Fibroblast of lung (primary cell): Measurements from ENCODE around the gene TMEM151B. TPM values are rescaled to one million over a fixed set of nuclear protein-coding genes. Genes with fewer than 3 reads are reported as not detected.

Experiments
- DNase-seq, 2 donors: peaks; one replicate each; pipeline versions ENCODE4 v3.0.0 to v3.0.0-alpha.2; 2010; ENCODE audit warnings: low read depth in 2 of 2
- H2AFZ ChIP-seq: 2 replicates; pipeline ENCODE4 v1.5.1; 2012; ENCODE audit warnings: low read length, control low read depth, inconsistent platforms
- H3K27ac ChIP-seq: 2 replicates; pipeline ENCODE4 v1.5.1; 2011; ENCODE audit warnings: low read length, control low read depth; ENCODE audit not compliant: insufficient read depth
- H3K27me3 ChIP-seq: 2 replicates; pipeline ENCODE4 v1.5.1; 2011; ENCODE audit warnings: mild to moderate bottlenecking, low read length; ENCODE audit not compliant: control insufficient read depth, insufficient read depth
- H3K36me3 ChIP-seq: 2 replicates; pipeline ENCODE4 v1.5.1; 2011; ENCODE audit warnings: low read length; ENCODE audit not compliant: control insufficient read depth, insufficient read depth
- H3K4me1 ChIP-seq: 2 replicates; pipeline ENCODE4 v1.5.1; 2011; ENCODE audit warnings: low read length; ENCODE audit not compliant: control insufficient read depth, insufficient read depth; ENCODE audit errors: extremely low read depth
- H3K4me2 ChIP-seq: 2 replicates; pipeline ENCODE4 v1.5.1; 2011; ENCODE audit warnings: low read length, control low read depth; ENCODE audit not compliant: insufficient read depth; ENCODE audit errors: extremely low read depth
- H3K4me3 ChIP-seq, 4 experiments: fragments of 200-600 bp in 1 of 4; sonication (generic) in 1 of 4; replicated peaks in 1 of 4; 2 replicates each; pipeline ENCODE4 v1.5.1; 2011 to 2016; ENCODE audit warnings: low read length in 4 of 4, low read depth in 3 of 4, mild to moderate bottlenecking in 3 of 4, control low read depth in 2 of 4, inconsistent platforms in 1 of 4, mixed read lengths in 1 of 4; ENCODE audit not compliant: insufficient read depth in 1 of 4; ENCODE audit errors: control extremely low read depth in 1 of 4
- H3K79me2 ChIP-seq: 2 replicates; pipeline ENCODE4 v1.5.1; 2012; ENCODE audit warnings: mild to moderate bottlenecking, low read length, inconsistent platforms; ENCODE audit not compliant: control insufficient read depth, insufficient read depth
- H3K9ac ChIP-seq: 2 replicates; pipeline ENCODE4 v1.5.1; 2011; ENCODE audit warnings: mild to moderate bottlenecking, low read length, control low read depth; ENCODE audit not compliant: insufficient read depth
- H3K9me3 ChIP-seq: 2 replicates; pipeline ENCODE4 v1.5.1; 2012; ENCODE audit warnings: low read depth, low read length; ENCODE audit not compliant: control insufficient read depth, insufficient read depth
- H4K20me1 ChIP-seq: 2 replicates; pipeline ENCODE4 v1.5.1; 2011; ENCODE audit warnings: low read length; ENCODE audit not compliant: control insufficient read depth, insufficient read depth; ENCODE audit errors: extremely low read depth
- CTCF ChIP-seq, 2 donors: IDR thresholded peaks in 1 of 2; conservative IDR thresholded peaks in 1 of 2; 1 replicate in 1 of 2; 2 replicates in 1 of 2; pipeline ENCODE4 v1.5.1; 2011 to 2012; ENCODE audit warnings: low read length in 2 of 2, control low read depth in 1 of 2, inconsistent platforms in 1 of 2, low read depth in 1 of 2, mild to moderate bottlenecking in 1 of 2
- EZH2 ChIP-seq: IDR thresholded peaks from 2 replicates; pipeline ENCODE4 v1.5.1; 2012; ENCODE audit warnings: low read length, control low read depth, mild to moderate bottlenecking; ENCODE audit errors: missing control alignments
- polyA plus RNA-seq, 2 donors: library from polyadenylated mRNA; depleted of rRNA in 1 of 2; stranded (reverse) in 1 of 2; unstranded in 1 of 2; fragments of >200 nt; gene quantifications; 2 replicates each; pipeline ENCODE4 v1.2.1, GENCODE V29; 2011 to 2012; ENCODE audit warnings: missing spikeins in 1 of 2
- total RNA-seq: library from RNA; depleted of rRNA; stranded (reverse); fragments of >200 nt; gene quantifications from 2 replicates; pipeline ENCODE4 v1.2.1, GENCODE V29; 2014

Gene TMEM151B
- total and polyA plus RNA-seq, 2 donors (not counting 1 experiment from before 2014, with no cell fraction given): under 0.01 TPM; not detected in 1

- Histone ChIP-seq H3K4me3 (peak overlapping the region; percentile 69 to 91 (median 86)), H3K4me2 (peak overlapping the region; percentile 80), H3K27ac (peak overlapping the region; percentile 76), H3K27me3 (no peaks in the 10 kb centered on the region), H2AFZ (peak overlapping the region; percentile 87), H3K79me2 (peaks cover 42% of the 10 kb centered on the region), H4K20me1 (peaks cover 8% of the 10 kb centered on the region), H3K9ac (peak overlapping the region; percentile 55), H3K4me1 (peaks cover 4% of the 10 kb centered on the region), H3K9me3 (no peaks in the 10 kb centered on the region), H3K36me3 (peaks cover 13% of the 10 kb centered on the region)
- peak in 1 of 2 donors; percentile 21 for TF ChIP-seq CTCF (conservative IDR thresholded peaks at IDR 0.05 in 1 of 2, IDR thresholded peaks at IDR 0.05 in 1 of 2; ENCODE audit: low read depth in 1 of 2, low read length in 2 of 2)
- TF ChIP-seq EZH2: no peak
- DNase-seq: peak; percentile 85 to 86
Observed at GRCh38 chr6:44245912-44246662, 24.2 kb upstream of the TMEM151B start.

GRCh38 chr6:44246663-44247337 lies 23.4 kb upstream of the TMEM151B start, which contains the start of gene HSP90AB1:
HSP90AB1 (plus strand) TSS chr6:44247101; CDS start chr6:44248630, 1,529 bp downstream.
- no peaks in the 10 kb centered on the region for H3K9me3 ChIP-seq
- H3K4me2 ChIP-seq: peak within 1 kb of the TSS; percentile 80
- H3K9ac ChIP-seq: peak within 1 kb of the TSS; percentile 75
- H3K27ac ChIP-seq: peak within 1 kb of the TSS; percentile 85
- H3K4me1 ChIP-seq: peaks cover 5% of the 10 kb centered on the region
- DNase-seq: peak; percentile 99 to 100
- peaks cover 17% of the 10 kb centered on the region for H3K36me3 ChIP-seq
- H4K20me1 ChIP-seq: peaks cover 8% of the 10 kb centered on the region
- peak within 1 kb of the TSS; percentile 69 to 91 (median 86) for H3K4me3 ChIP-seq
- H3K27me3 ChIP-seq: no peaks in the 10 kb centered on the region
- TF ChIP-seq EZH2: no peak
- TF ChIP-seq CTCF (conservative IDR thresholded peaks at IDR 0.05 in 1 of 2, IDR thresholded peaks at IDR 0.05 in 1 of 2; ENCODE audit: low read depth in 1 of 2, low read length in 2 of 2): no peak
- peak within 1 kb of the TSS; percentile 87 for H2AFZ ChIP-seq
- peaks cover 46% of the 10 kb centered on the region for H3K79me2 ChIP-seq
